22Rv1 (cell line): ENCODE results near the gene EGFL8.

Experiments used
- H3K27ac ChIP-seq: fragments of 450-650 bp; 2 replicates; pipeline ENCODE4 v1.5.1; 2017
- ZFX ChIP-seq: fragments of 450-650 bp; IDR thresholded peaks from 2 replicates; pipeline ENCODE4 v1.6.1; 2017; ENCODE audit warnings: antibody characterized with exemption, borderline replicate concordance
- TF ChIP-seq, protein P1 (sequence below): fragments of 450-650 bp; IDR thresholded peaks from 2 replicates; pipeline ENCODE4 v1.5.1; 2017; ENCODE audit warnings: mild to moderate bottlenecking

The EGFL8 gene

DNA sequence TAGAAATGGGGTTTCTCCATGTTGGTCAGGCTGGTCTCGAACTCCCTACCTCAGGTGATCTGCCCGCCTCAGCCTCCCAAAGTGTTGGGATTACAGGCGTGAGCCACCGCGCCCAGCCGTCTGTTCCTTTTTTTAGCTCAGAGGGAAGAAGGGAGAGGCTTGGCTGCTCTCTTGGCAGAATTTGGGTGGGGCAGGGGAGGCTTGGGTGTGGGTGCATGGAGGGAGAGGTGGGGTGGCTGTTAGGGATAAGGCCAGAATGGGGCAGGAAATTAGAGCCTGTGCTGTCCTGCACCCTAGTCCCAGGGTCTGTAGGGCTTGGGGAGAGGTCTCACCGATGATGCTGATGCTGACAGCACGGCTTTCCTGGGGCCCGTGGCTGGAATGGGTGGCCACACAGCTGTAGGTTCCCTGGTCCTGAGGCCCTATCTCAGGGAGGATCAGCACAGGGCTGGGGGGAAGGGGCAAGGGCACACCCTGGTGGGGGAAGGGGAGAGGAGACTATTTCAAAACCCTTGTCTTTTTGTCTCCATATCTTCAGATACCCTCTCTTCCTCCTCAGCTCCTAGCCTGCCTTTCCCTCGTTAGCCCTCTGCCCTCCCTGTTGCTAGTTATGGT, 17.6 kb downstream of the EGFL8 start:
- 0 out of 2 replicates have a peak overlapping the region, but pooled peaks have one; percentile 4 for H3K27ac ChIP-seq
- no peak for TF ChIP-seq ZFX
- TF ChIP-seq, protein P1, sequence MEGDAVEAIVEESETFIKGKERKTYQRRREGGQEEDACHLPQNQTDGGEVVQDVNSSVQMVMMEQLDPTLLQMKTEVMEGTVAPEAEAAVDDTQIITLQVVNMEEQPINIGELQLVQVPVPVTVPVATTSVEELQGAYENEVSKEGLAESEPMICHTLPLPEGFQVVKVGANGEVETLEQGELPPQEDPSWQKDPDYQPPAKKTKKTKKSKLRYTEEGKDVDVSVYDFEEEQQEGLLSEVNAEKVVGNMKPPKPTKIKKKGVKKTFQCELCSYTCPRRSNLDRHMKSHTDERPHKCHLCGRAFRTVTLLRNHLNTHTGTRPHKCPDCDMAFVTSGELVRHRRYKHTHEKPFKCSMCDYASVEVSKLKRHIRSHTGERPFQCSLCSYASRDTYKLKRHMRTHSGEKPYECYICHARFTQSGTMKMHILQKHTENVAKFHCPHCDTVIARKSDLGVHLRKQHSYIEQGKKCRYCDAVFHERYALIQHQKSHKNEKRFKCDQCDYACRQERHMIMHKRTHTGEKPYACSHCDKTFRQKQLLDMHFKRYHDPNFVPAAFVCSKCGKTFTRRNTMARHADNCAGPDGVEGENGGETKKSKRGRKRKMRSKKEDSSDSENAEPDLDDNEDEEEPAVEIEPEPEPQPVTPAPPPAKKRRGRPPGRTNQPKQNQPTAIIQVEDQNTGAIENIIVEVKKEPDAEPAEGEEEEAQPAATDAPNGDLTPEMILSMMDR, result no peak

DNA sequence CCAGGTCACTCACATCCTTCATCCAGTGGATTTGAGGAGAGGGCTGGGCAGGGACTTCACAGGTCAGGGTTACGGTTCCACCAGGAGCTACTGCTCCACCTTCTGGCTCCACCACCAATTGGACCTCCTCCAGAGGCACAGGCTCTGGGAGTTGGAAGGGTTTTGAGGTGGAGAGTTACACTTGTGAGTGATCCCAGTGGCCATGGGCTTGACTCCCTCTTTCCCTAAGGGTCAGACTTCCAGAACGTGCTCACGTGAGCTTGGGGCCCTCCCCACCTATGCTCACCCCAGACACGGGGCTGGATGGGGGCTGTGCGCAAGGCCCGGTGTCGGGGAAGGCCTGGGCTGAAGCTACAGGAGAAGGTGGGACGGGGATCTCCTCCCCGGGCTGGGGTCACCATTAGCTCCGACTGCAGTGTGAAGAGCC, 18.2 kb downstream of the EGFL8 start:
- H3K27ac ChIP-seq, result 0 out of 2 replicates have a peak overlapping the region, but pooled peaks have one; percentile 29
- TF ChIP-seq, protein P1, result no peak
- TF ChIP-seq ZFX, result no peak

DNA sequence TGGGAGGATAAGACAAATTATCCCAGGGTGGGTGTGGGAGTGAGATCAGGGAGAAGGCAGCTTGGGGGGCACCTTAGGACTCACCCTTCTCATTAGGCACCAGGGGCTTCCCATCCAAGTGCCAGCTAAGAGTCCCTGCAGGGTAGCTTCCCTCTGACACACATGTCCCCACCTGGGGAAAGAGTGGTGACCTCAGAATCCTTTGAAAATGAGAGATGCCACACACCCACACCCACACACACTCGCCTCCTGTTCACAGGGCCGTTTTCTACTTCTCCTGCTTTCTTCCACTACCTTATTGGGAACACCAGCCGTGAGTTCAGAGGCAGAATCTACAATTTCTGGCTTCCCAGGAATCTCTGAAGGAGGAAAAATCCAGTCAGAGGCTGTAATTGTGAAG, 18.6 kb downstream of the EGFL8 start:
- H3K27ac ChIP-seq, result 0 out of 2 replicates have a peak overlapping the region, but pooled peaks have one; percentile 29
- no peak for TF ChIP-seq ZFX
- TF ChIP-seq, protein P1, result no peak

DNA sequence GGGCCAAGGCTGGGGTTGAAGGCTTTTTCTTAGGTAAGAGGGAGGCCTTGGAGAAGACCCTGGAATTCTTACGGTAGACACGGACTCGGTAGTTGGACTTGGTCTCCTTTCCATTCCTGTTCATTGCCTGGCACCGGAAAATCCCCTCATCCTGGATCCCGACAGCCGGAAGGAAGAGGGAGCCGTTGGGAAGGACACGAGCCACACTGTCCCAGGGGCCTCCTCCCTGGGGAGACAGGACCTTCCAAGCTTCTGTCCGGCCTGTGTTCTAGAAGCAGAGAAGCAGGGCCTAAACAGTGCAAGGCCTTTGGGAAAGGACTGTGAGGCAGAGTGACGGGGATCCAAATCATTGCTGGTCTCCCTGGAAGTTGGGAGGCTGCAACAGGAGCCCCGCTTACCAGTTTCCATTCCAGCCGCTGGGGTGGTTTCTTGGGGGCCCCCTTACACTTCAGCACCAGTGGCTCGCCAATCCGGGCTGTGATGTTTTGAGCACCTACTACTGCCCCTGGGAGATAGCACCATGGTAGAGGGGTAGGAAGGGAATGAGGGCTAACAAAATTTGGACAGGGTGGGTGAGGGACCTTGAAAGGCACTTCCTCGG, 19.2 kb downstream of the EGFL8 start:
- no peak for TF ChIP-seq ZFX
- TF ChIP-seq, protein P1, result no peak
- H3K27ac ChIP-seq, result 0 out of 2 replicates have a peak overlapping the region, but pooled peaks have one; percentile 29

DNA sequence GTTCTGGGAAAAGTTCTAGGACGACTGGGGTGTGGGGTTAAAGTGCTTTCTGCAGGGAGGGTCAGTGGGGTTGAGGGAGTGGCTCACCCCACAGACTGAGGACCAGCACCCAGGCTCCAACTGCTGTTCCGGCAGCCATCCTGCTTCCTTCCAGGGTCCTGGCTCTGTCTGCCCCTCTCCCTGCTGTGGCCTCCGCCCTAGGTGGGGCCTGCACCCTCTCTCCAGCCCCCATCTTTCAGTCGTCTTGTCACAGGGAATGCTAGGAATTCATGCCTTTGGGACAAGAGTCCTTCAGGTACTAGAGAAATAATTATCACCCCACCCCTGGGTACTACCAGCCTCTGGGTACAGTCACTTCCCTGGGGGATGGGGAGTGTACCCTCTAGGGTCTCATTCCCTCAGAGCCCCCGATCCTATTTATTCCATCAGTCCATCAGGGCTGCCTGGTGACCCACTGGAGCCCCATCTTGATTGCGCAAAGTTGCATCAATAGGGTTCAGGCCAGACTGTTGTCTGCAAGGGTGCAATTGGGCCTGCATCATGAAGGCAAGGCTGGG, 19.8 kb downstream of the EGFL8 start, which contains the start of gene AGER:
Gene AGER, minus strand, starts transcription at position 170 of the 557 bp plus-strand sequence. Its CDS starts 31 bp downstream, at position 139.
- peak within 1 kb of the TSS; percentile 29; the same call in 1 of the 2 replicates for H3K27ac ChIP-seq
- no peak for TF ChIP-seq ZFX
- TF ChIP-seq, protein P1, result no peak

DNA sequence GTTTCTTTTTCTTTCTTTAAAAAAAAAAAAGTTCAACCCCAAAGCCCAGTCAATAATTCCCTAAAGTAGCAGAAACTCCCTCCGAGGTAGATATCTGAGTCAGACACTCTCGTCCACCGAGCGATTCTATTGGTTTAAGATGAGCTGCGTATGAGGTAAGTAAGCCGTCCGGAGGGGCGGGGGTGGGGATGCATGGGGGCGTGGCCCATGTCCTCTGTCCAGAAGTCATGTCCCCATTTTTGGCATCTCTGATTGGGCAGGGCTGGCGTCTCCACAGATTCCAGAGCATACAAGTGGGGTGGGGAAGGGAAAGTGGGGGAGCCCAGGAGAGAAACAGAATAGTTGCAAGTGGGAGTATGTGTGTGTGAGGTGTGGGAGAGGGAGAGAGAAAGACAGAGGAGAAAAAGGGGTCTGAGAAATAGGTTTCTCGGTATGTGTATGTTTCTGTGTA, 21.3 kb downstream of the EGFL8 start:
- peak overlapping the region; percentile 87 for H3K27ac ChIP-seq

DNA sequence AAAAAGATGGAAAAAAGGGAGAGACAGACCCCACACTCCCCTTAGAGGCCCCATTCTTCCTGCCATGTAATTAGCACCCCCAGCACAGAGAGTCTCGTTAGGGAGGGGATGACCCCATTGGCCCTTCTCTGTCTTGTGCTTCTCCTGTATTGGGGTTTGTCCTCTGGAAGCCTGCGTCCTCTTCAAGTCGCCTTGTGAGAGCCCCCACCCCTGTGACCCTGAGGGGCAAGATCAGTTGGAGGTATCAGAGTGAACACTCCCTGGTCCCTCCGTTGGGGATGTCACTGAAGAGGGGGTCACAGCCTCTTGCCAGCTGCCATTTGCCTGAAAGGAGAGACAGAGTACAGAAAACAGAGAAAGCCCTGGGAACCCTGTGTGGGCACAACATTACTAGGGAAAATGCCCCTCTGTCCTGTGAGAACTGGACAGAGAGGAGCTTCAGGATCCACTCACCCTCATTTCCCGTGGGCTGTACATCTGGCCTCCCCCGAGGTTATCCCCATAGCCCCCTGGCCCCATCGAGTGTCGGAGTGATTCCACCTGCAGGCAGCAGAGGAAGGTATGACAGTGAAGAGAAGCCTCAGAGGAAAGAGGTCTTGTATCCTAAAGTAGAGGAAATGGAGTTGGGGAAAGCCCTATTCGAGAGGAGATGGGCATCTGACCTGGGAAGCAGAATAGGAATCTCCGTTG, 21.9 kb downstream of the EGFL8 start:
- H3K27ac ChIP-seq, result peak overlapping the region; percentile 87

DNA sequence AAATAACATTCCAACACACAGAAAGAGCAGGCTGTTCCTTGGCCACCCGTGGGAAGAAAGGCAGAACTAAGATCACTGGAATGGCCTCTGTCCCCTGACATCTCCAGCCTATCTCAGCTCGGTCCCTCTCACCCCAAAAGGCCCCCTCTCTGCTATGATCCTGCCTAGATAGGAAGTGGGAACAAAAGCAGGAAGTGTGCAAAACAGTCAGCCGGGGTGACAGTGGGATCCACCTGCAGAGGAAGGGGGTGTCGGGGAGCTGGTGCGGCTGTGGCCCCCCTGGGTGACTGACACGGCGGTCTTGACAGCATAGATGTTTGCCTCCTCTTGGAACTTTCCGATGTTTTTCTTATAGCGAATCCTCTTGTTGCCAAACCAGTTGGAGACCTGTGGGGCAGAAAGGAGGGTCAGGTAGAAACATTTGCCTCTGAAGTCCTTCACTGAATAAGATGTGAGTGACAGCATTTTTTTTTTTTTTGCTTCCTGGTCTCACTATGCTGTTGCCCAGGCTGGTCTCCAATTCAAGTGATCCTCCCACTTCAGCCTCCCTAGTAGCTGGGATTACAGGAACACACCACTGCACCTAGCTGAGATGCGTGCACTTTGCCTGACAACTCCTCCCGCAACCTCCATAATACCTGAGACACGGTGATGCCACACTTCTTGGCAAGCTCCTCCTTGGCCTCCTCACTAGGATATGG, 22.8 kb downstream of the EGFL8 start:
- H3K27ac ChIP-seq, result peak overlapping the region; percentile 87
- no peak for TF ChIP-seq ZFX
- TF ChIP-seq, protein P1, result no peak

DNA sequence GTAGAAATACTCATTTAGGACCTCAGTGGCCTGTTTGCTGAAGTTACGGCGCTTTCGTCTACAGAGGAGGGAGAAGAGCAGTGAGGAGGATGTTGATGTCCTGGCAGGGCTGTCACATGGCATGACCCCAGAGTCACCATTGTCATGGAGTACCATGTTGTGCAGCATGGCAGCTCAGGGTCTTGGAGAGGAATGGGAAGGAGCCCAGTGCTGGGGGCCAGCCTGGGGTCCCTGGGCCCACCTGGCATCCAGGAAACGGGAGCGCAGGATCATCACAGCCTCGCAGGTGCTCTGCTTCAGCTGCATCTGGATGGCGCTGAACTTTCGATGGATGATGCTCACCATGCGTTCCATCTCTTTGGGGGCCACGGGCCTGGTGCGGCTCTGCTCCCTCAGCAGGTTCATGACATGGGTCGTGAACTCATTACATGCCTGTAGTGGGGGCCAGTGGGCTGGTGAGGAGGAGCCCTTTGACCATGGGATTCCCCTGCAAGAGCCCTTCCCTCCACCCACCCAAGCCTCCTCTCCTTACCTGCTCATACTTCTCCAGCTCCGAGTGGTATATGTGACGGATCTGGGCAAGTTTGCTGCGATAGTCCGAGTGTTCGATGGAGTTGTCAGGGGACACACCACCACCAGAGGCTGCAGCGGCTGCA, 23.5 kb downstream of the EGFL8 start:
- H3K27ac ChIP-seq, result peak overlapping the region; percentile 87
